ENCODE data around the gene STPG2.

The STPG2 gene

DNA sequence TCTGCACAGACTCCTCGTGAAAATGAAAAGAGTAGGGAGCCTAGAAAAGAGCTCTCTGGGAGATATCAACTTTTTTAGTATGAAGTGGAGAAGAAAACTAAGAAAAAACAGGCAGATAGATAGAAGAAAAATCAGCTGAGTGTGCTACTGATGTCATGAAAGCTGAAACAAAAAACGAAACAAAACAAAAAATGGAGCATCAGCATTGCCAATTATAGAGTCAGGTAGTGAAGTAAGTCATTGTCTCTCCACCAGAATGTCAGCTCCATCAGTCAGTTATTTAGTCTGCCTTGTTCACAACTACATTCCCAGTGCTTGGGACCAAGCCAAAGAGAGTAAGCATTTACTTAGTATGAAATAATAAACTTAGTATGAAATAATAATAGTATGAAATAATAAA lies 595.1 kb downstream of the STPG2 start:
- H3K4me3 ChIP-seq (ENCODE audit: low read depth, low read length, poor library complexity, severe bottlenecking): no peak overlapping the region
- no peaks in the 10 kb centered on the region for H3K79me2 ChIP-seq (ENCODE audit: insufficient read depth, low read length)
- no peak overlapping the region for H2AFZ ChIP-seq (ENCODE audit: low read length)
- no peak for TF ChIP-seq EZH2 (IDR thresholded peaks at IDR 0.05; ENCODE audit: borderline replicate concordance, low read length)
- TF ChIP-seq, protein P1, sequence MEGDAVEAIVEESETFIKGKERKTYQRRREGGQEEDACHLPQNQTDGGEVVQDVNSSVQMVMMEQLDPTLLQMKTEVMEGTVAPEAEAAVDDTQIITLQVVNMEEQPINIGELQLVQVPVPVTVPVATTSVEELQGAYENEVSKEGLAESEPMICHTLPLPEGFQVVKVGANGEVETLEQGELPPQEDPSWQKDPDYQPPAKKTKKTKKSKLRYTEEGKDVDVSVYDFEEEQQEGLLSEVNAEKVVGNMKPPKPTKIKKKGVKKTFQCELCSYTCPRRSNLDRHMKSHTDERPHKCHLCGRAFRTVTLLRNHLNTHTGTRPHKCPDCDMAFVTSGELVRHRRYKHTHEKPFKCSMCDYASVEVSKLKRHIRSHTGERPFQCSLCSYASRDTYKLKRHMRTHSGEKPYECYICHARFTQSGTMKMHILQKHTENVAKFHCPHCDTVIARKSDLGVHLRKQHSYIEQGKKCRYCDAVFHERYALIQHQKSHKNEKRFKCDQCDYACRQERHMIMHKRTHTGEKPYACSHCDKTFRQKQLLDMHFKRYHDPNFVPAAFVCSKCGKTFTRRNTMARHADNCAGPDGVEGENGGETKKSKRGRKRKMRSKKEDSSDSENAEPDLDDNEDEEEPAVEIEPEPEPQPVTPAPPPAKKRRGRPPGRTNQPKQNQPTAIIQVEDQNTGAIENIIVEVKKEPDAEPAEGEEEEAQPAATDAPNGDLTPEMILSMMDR (IDR thresholded peaks at IDR 0.05; ENCODE audit: low read length): no peak
- no peaks in the 10 kb centered on the region for H3F3A ChIP-seq (ENCODE audit: insufficient read depth, low read length)
- H3K27ac ChIP-seq (ENCODE audit: low read depth, low read length, poor library complexity, severe bottlenecking): no peak overlapping the region
- H4K20me1 ChIP-seq (ENCODE audit: insufficient read depth, low read length): no peaks in the 10 kb centered on the region
- no peak overlapping the region for H3K9ac ChIP-seq (ENCODE audit: low read length)
- H3K4me1 ChIP-seq (ENCODE audit: insufficient read depth, low read length, severe bottlenecking): no peaks in the 10 kb centered on the region
- H3K9me3 ChIP-seq (ENCODE audit: low read length): no peaks in the 10 kb centered on the region
- H3K27me3 ChIP-seq (ENCODE audit: insufficient read depth, low read length): no peaks in the 10 kb centered on the region
- H3K9me2 ChIP-seq (ENCODE audit: low read depth, low read length): no peaks in the 10 kb centered on the region
- H3K36me3 ChIP-seq (ENCODE audit: insufficient read depth, low read length): no peaks in the 10 kb centered on the region
- H3K4me2 ChIP-seq (ENCODE audit: low read length): no peak overlapping the region

DNA sequence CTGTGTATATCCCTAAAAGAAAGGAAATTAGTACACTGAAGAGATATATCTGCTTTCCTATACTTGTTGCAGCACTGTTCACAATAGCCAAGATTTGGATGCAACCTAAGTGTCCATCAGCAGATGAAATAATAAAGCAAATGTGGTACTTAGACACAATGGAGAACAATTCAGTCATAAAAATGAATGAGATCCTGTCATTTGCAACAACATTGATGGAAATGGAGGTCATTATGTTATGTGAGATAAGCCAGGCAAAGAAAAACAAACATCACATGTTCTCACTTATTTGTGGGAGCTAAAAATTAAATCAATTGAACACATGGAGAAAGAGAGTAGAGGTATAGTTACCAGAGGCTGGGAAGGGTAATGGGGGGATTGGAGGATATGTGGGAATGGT lies 611.9 kb downstream of the STPG2 start:
- Histone ChIP-seq H3K9me2 (ENCODE audit: low read depth, low read length) (no peaks in the 10 kb centered on the region), H4K20me1 (ENCODE audit: insufficient read depth, low read length) (no peaks in the 10 kb centered on the region), H3K4me1 (ENCODE audit: insufficient read depth, low read length, severe bottlenecking) (no peaks in the 10 kb centered on the region), H3K9me3 (ENCODE audit: low read length) (no peaks in the 10 kb centered on the region), H3K27ac (ENCODE audit: low read depth, low read length, poor library complexity, severe bottlenecking) (no peak overlapping the region), H2AFZ (ENCODE audit: low read length) (no peak overlapping the region), H3K79me2 (ENCODE audit: insufficient read depth, low read length) (no peaks in the 10 kb centered on the region), H3F3A (ENCODE audit: insufficient read depth, low read length) (no peaks in the 10 kb centered on the region), H3K4me3 (ENCODE audit: low read depth, low read length, poor library complexity, severe bottlenecking) (no peak overlapping the region), H3K4me2 (ENCODE audit: low read length) (no peak overlapping the region), H3K9ac (ENCODE audit: low read length) (no peak overlapping the region), H3K27me3 (ENCODE audit: insufficient read depth, low read length) (no peaks in the 10 kb centered on the region), H3K36me3 (ENCODE audit: insufficient read depth, low read length) (no peaks in the 10 kb centered on the region)
- no peak for TF ChIP-seq EZH2 (IDR thresholded peaks at IDR 0.05; ENCODE audit: borderline replicate concordance, low read length)
- TF ChIP-seq, protein P1 (IDR thresholded peaks at IDR 0.05; ENCODE audit: low read length): no peak

DNA sequence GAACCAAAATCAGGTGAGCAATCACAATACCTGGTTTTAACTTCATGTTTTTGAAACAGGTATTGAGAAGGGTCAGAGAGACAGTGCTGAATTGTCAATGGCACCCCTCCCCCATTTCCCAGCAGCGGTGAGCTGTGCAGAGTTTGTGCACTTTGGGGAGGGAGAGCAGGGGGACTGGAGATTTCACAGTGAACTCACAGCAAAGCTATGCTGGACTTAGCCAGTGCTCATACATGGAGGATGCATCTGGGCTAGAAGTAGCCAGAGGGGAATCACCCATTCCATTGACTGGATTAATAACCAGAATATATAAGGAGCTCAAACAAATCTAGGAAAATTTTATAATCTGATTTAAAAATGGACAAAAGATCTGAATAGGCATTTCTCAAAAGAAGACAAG lies 612.6 kb downstream of the STPG2 start:
- TF ChIP-seq, protein P1 (IDR thresholded peaks at IDR 0.05; ENCODE audit: low read length): no peak
- no peak for TF ChIP-seq EZH2 (IDR thresholded peaks at IDR 0.05; ENCODE audit: borderline replicate concordance, low read length)
- H3K79me2 ChIP-seq (ENCODE audit: insufficient read depth, low read length): no peaks in the 10 kb centered on the region
- no peak overlapping the region for H2AFZ ChIP-seq (ENCODE audit: low read length)
- H3F3A ChIP-seq (ENCODE audit: insufficient read depth, low read length): no peaks in the 10 kb centered on the region
- H3K9ac ChIP-seq (ENCODE audit: low read length): no peak overlapping the region
- H4K20me1 ChIP-seq (ENCODE audit: insufficient read depth, low read length): no peaks in the 10 kb centered on the region
- no peaks in the 10 kb centered on the region for H3K27me3 ChIP-seq (ENCODE audit: insufficient read depth, low read length)
- no peaks in the 10 kb centered on the region for H3K9me2 ChIP-seq (ENCODE audit: low read depth, low read length)
- H3K4me3 ChIP-seq (ENCODE audit: low read depth, low read length, poor library complexity, severe bottlenecking): no peak overlapping the region
- H3K4me1 ChIP-seq (ENCODE audit: insufficient read depth, low read length, severe bottlenecking): no peaks in the 10 kb centered on the region
- H3K27ac ChIP-seq (ENCODE audit: low read depth, low read length, poor library complexity, severe bottlenecking): no peak overlapping the region
- no peaks in the 10 kb centered on the region for H3K36me3 ChIP-seq (ENCODE audit: insufficient read depth, low read length)
- H3K9me3 ChIP-seq (ENCODE audit: low read length): no peaks in the 10 kb centered on the region
- H3K4me2 ChIP-seq (ENCODE audit: low read length): no peak overlapping the region
